HCT116 (cell line): Measurements from ENCODE around the gene GPHN. TPM values are rescaled to one million over a fixed set of nuclear protein-coding genes. Genes with fewer than 3 reads are reported as not detected.
A peak's percentile ranks its signal among the peaks of the same experiment; 100 is the strongest.

Source experiments
- ATAC-seq: fragments of 200-7000 bp; cut with Tn5 transposase; 2 replicates; pipeline ENCODE4 v1.9.1; 2020; ENCODE audit warnings: mild to moderate bottlenecking, moderate library complexity
- BruUV-seq: library from RNA; stranded (reverse); fragments of 400-500 nt; replicated peaks from 2 replicates; lab custom pipeline; 2021; lab: Mats Ljungman, UMichigan
- CTCF ChIA-PET: fragments of 300-600 bp; sonication (Branson Sonifier 250); formaldehyde crosslinking; loops from one replicate; lab custom pipeline; 2021; ENCODE audit warnings: antibody characterized with exemption; lab: Charles Lee
- POLR2A ChIA-PET: fragments of 300-600, 350-600 bp; sonication (Branson Sonifier 250); formaldehyde crosslinking; loops from one replicate; lab custom pipeline; 2021; ENCODE audit warnings: antibody characterized with exemption; lab: Charles Lee
- RAD21 ChIA-PET, 2 experiments: fragments of 300-600 bp; sonication (Branson Sonifier 250); formaldehyde crosslinking; loops; one replicate each; lab custom pipeline; 2023; ENCODE audit warnings: low total read pairs in 2 of 2; ENCODE audit not compliant: uncharacterized antibody in 2 of 2, unreplicated experiment in 2 of 2, low non-redundant PET in 1 of 2; lab: Charles Lee
- DNase-seq: peaks from one replicate; pipeline ENCODE4 v3.0.0-alpha.2; 2010; ENCODE audit warnings: low read depth, low spot score
- H2AFZ ChIP-seq: fragments of 200-600 bp; shearing (Covaris generic), sonication (generic); 2 replicates; pipeline ENCODE4 v1.6.1; 2017; ENCODE audit warnings: low read depth, mixed run types, mixed read lengths, antibody characterized with exemption, low read length; ENCODE audit not compliant: poor library complexity, severe bottlenecking
- H3K27ac ChIP-seq: 2 replicates; pipeline ENCODE4 v1.5.1; 2012; ENCODE audit warnings: low read depth, low read length
- H3K27me3 ChIP-seq: fragments of 200-600 bp; sonication (generic); 2 replicates; pipeline ENCODE4 v1.6.1; 2016; ENCODE audit warnings: mixed run types, low read length, mixed read lengths; ENCODE audit not compliant: insufficient read depth
- H3K36me3 ChIP-seq, 2 experiments: fragments of 200-500 bp in 1 of 2; fragments of 200-600 bp in 1 of 2; sonication (Bioruptor generic) in 1 of 2; sonication (generic) in 1 of 2; 2 replicates each; pipeline versions ENCODE4 v1.5.1 to v1.6.1; 2014 to 2016; ENCODE audit warnings: low read length in 2 of 2, inconsistent platforms in 1 of 2, mixed read lengths in 1 of 2, mixed run types in 1 of 2; ENCODE audit not compliant: insufficient read depth in 2 of 2, control insufficient read depth in 1 of 2
- H3K4me1 ChIP-seq, 2 experiments: fragments of 200-600 bp in 1 of 2; sonication (generic) in 1 of 2; 2 replicates each; pipeline versions ENCODE4 v1.5.1 to v1.6.1; 2012 to 2017; ENCODE audit warnings: low read length in 2 of 2, inconsistent platforms in 1 of 2, mild to moderate bottlenecking in 1 of 2, mixed read lengths in 1 of 2, mixed run types in 1 of 2, moderate library complexity in 1 of 2; ENCODE audit not compliant: insufficient read depth in 2 of 2, control insufficient read depth in 1 of 2
- H3K4me2 ChIP-seq: fragments of 200-600 bp; sonication (generic); 2 replicates; pipeline ENCODE4 v1.6.1; 2017; ENCODE audit warnings: mixed run types, low read length, mixed read lengths
- H3K4me3 ChIP-seq, 2 experiments: fragments of 200-600 bp in 1 of 2; sonication (generic) in 1 of 2; replicated peaks in 1 of 2; 2 replicates each; pipeline ENCODE4 v1.5.1; 2011 to 2016; ENCODE audit warnings: low read length in 2 of 2, control low read depth in 1 of 2, low read depth in 1 of 2, mild to moderate bottlenecking in 1 of 2, mixed read lengths in 1 of 2, mixed run types in 1 of 2
- H3K79me2 ChIP-seq: fragments of 200-600 bp; sonication (generic); 2 replicates; pipeline ENCODE4 v1.6.1; 2017; ENCODE audit warnings: mild to moderate bottlenecking, mixed run types, low read length, moderate library complexity, mixed read lengths; ENCODE audit not compliant: insufficient read depth
- H3K9ac ChIP-seq: fragments of 200-600 bp; sonication (generic); 2 replicates; pipeline ENCODE4 v1.6.1; 2016; ENCODE audit warnings: low read length, mixed read lengths
- H3K9me2 ChIP-seq: fragments of 200-600 bp; sonication (generic), shearing (Covaris generic); 2 replicates; pipeline ENCODE4 v1.6.1; 2017; ENCODE audit warnings: mixed run types, mild to moderate bottlenecking, moderate library complexity; ENCODE audit not compliant: insufficient read depth
- H3K9me3 ChIP-seq, 2 experiments: fragments of 200-500 bp in 1 of 2; fragments of 200-600 bp in 1 of 2; sonication (Bioruptor generic) in 1 of 2; sonication (generic) in 1 of 2; 2 replicates each; pipeline ENCODE4 v1.6.1; 2014 to 2017; ENCODE audit warnings: low read length in 2 of 2, mixed read lengths in 2 of 2, inconsistent platforms in 1 of 2, low read depth in 1 of 2, mild to moderate bottlenecking in 1 of 2, mixed run types in 1 of 2, moderate library complexity in 1 of 2; ENCODE audit not compliant: control insufficient read depth in 1 of 2, insufficient read depth in 1 of 2
- H4K20me1 ChIP-seq: fragments of 200-600 bp; sonication (generic), shearing (Covaris generic); 2 replicates; pipeline ENCODE4 v1.6.1; 2017; ENCODE audit warnings: mixed run types, mild to moderate bottlenecking, moderate library complexity; ENCODE audit not compliant: insufficient read depth
- ATF3 ChIP-seq: IDR thresholded peaks from 2 replicates; pipeline ENCODE4 v1.6.1; 2012
- CBX3 ChIP-seq: IDR thresholded peaks from 2 replicates; pipeline ENCODE4 v1.6.1; 2012; ENCODE audit warnings: low read depth
- CTCF ChIP-seq, 3 experiments: fragments of 200-600 bp in 1 of 3; sonication (generic) in 1 of 3; IDR thresholded peaks in 2 of 3; conservative IDR thresholded peaks in 1 of 3; 2 replicates each; pipeline ENCODE4 v1.5.1; 2012 to 2017; ENCODE audit warnings: low read depth in 2 of 3, low read length in 2 of 3, antibody characterized with exemption in 1 of 3, borderline replicate concordance in 1 of 3, control low read depth in 1 of 3, mild to moderate bottlenecking in 1 of 3, mixed read lengths in 1 of 3, mixed run types in 1 of 3, moderate library complexity in 1 of 3; ENCODE audit not compliant: insufficient read depth in 1 of 3
- EGR1 ChIP-seq: IDR thresholded peaks from 2 replicates; pipeline ENCODE4 v1.6.1; 2012; ENCODE audit warnings: low read depth
- ELF1 ChIP-seq: IDR thresholded peaks from 2 replicates; pipeline ENCODE4 v1.6.1; 2012; ENCODE audit warnings: low read depth, borderline replicate concordance
- EZH2 ChIP-seq: fragments of 200-600 bp; sonication (generic); IDR thresholded peaks from 2 replicates; pipeline ENCODE4 v1.6.1; 2017; ENCODE audit warnings: antibody characterized with exemption, mixed run types
- EZH2phosphoT487 ChIP-seq: fragments of 200-600 bp; IDR thresholded peaks from 2 replicates; pipeline ENCODE4 v1.6.1; 2018; ENCODE audit warnings: antibody characterized with exemption, borderline replicate concordance
- FOSL1 ChIP-seq: IDR thresholded peaks from 2 replicates; pipeline ENCODE4 v1.6.1; 2012; ENCODE audit warnings: low read depth
- JUND ChIP-seq: IDR thresholded peaks from 2 replicates; pipeline ENCODE4 v1.6.1; 2012
- MAX ChIP-seq: IDR thresholded peaks from 2 replicates; pipeline ENCODE4 v1.6.1; 2012
- POLR2A ChIP-seq: IDR thresholded peaks from 2 replicates; pipeline ENCODE4 v1.7.0; 2011; ENCODE audit warnings: borderline replicate concordance; ENCODE audit not compliant: insufficient read depth, insufficient read length; ENCODE audit errors: extremely low read depth
- POLR2AphosphoS5 ChIP-seq: IDR thresholded peaks from 2 replicates; pipeline ENCODE4 v1.6.1; 2011; ENCODE audit warnings: mild to moderate bottlenecking, low read depth, low read length, moderate library complexity
- RAD21 ChIP-seq: IDR thresholded peaks from 2 replicates; pipeline ENCODE4 v1.6.1; 2012; ENCODE audit warnings: low read depth, mild to moderate bottlenecking
- SIN3A ChIP-seq: IDR thresholded peaks from 2 replicates; pipeline ENCODE4 v1.6.1; 2012; ENCODE audit warnings: low read depth
- TCF7L2 ChIP-seq: IDR thresholded peaks from 2 replicates; pipeline ENCODE4 v1.7.0; 2011; ENCODE audit warnings: borderline replicate concordance, inconsistent platforms; ENCODE audit not compliant: insufficient read depth, insufficient read length; ENCODE audit errors: extremely low read depth
- YY1 ChIP-seq: IDR thresholded peaks from 2 replicates; pipeline ENCODE4 v1.6.1; 2011; ENCODE audit warnings: low read length, low read depth, moderate library complexity, mild to moderate bottlenecking; ENCODE audit not compliant: insufficient replicate concordance; ENCODE audit errors: extremely low read depth
- ZBTB33 ChIP-seq: IDR thresholded peaks from 2 replicates; pipeline ENCODE4 v1.6.1; 2011; ENCODE audit warnings: mild to moderate bottlenecking, low read length, moderate library complexity; ENCODE audit not compliant: insufficient replicate concordance; ENCODE audit errors: extremely low read depth
- ZFX ChIP-seq: fragments of 450-650 bp; IDR thresholded peaks from 2 replicates; pipeline ENCODE4 v1.6.1; 2017
- ZNF274 ChIP-seq: fragments of 200-500 bp; sonication (Bioruptor generic); IDR thresholded peaks from 2 replicates; pipeline ENCODE4 v1.6.1; 2014; ENCODE audit warnings: mild to moderate bottlenecking, low read depth, low read length, inconsistent platforms
- intact Hi-C: fragments of 100-400 bp; cut with micrococcal nuclease; formaldehyde crosslinking; loops from 2 replicates; pipeline ENCODE4 v1.10.0; 2022
- total RNA-seq: library from RNA; stranded (reverse); gene quantifications from one replicate; pipeline ENCODE4 v1.2.1, GENCODE V29; 2021; ENCODE audit not compliant: unreplicated experiment

Gene GPHN
- total RNA-seq, 1 experiment from 2014 or later = 43.8 TPM

GRCh38 chr14:67221248-67221981, 713.5 kb downstream of the GPHN start:
- BruUV-seq = no TSS peak
- POLR2A ChIA-PET = no interaction called here
- intact Hi-C loops = no loop called here

More at GRCh38 chr14:67221248-67221981, 713.5 kb downstream of the GPHN start:
- CTCF ChIA-PET = no interaction called here
- H3K4me3 ChIP-seq = no peak overlapping the region
- H3K36me3 ChIP-seq = no peaks in the 10 kb centered on the region
- ATAC-seq (peak; percentile 84), DNase-seq (peak; percentile 6)
- no peaks in the 10 kb centered on the region for H4K20me1 ChIP-seq
- no peaks in the 10 kb centered on the region for H3K9me3 ChIP-seq
- H3K79me2 ChIP-seq = no peaks in the 10 kb centered on the region
- peaks cover 13 to 16% of the 10 kb centered on the region in 2 experiments for H3K4me1 ChIP-seq
- RAD21 ChIA-PET = no interaction called here
- H3K9me2 ChIP-seq = no peaks in the 10 kb centered on the region
- no peak for TF ChIP-seq FOSL1
- no peak for TF ChIP-seq EGR1
- TF ChIP-seq ZFX = no peak
- TF ChIP-seq ELF1 = no peak
- no peak for TF ChIP-seq SIN3A
- TF ChIP-seq CTCF (IDR thresholded peaks at IDR 0.05 in 2 of 3, conservative IDR thresholded peaks at IDR 0.05 in 1 of 3; ENCODE audit: borderline replicate concordance in 1 of 3, insufficient read depth in 1 of 3, low read depth in 2 of 3, low read length in 2 of 3) = no peak
- no peak for TF ChIP-seq CBX3
- TF ChIP-seq MAX = no peak
- no peak for TF ChIP-seq ZBTB33
- no peak for TF ChIP-seq RAD21
- no peak for TF ChIP-seq YY1
- TF ChIP-seq TCF7L2 = no peak
- no peak for TF ChIP-seq EZH2phosphoT487
- no peak for TF ChIP-seq ZNF274
- TF ChIP-seq EZH2 = no peak
- TF ChIP-seq ATF3 = no peak
- TF ChIP-seq JUND = no peak
- no peak for TF ChIP-seq POLR2A
- TF ChIP-seq POLR2AphosphoS5 = no peak
- no peak overlapping the region; the same call in 1 of the 2 replicates for H3K27ac ChIP-seq
- no peaks in the 10 kb centered on the region for H3K27me3 ChIP-seq
- H3K9ac ChIP-seq = no peak overlapping the region
- peak overlapping the region; percentile 80 for H2AFZ ChIP-seq
- H3K4me2 ChIP-seq = peak overlapping the region; percentile 53
